Uterus (tissue), 4 donors: ENCODE data around the gene SPINT3. TPM values are rescaled to one million over a fixed set of nuclear protein-coding genes. Genes with fewer than 3 reads are reported as not detected.

Experiments used
- DNase-seq, 2 donors: peaks; one replicate each; pipeline ENCODE4 v3.0.0-alpha.2; 2019 to 2020
- H3K27ac ChIP-seq, 2 donors: fragments of 200-600 bp; sonication (generic); 1 replicate in 1 of 2; 2 replicates in 1 of 2; pipeline ENCODE4 v1.5.1; 2016 to 2018
- H3K27me3 ChIP-seq, 2 donors: fragments of 200-600 bp; sonication (generic); one replicate each; pipeline ENCODE4 v1.5.1; 2018 to 2019; ENCODE audit warnings: control low read depth in 1 of 2
- H3K36me3 ChIP-seq, 2 donors: fragments of 200-600 bp; sonication (generic); one replicate each; pipeline ENCODE4 v1.5.1; 2019; ENCODE audit warnings: control low read depth in 1 of 2
- H3K4me1 ChIP-seq, 2 donors: fragments of 200-600 bp; sonication (generic); one replicate each; pipeline ENCODE4 v1.5.1; 2018 to 2019; ENCODE audit warnings: control low read depth in 1 of 2
- H3K4me3 ChIP-seq, 2 donors: fragments of 200-600 bp; sonication (generic); 1 replicate in 1 of 2; 2 replicates in 1 of 2; pipeline ENCODE4 v1.5.1; 2018 to 2019; ENCODE audit warnings: mild to moderate bottlenecking in 1 of 2
- H3K9me3 ChIP-seq, 2 donors: fragments of 200-600 bp; sonication (generic); one replicate each; pipeline ENCODE4 v1.5.1; 2019; ENCODE audit warnings: control low read depth in 1 of 2
- CTCF ChIP-seq, 4 experiments: fragments of 200-600 bp in 2 of 4; fragments of 450-650 bp in 2 of 4; sonication (generic) in 2 of 4; IDR thresholded peaks; one replicate each; pipeline ENCODE4 v1.5.1; 2016 to 2019; ENCODE audit warnings: antibody characterized with exemption in 4 of 4, mild to moderate bottlenecking in 2 of 4, moderate library complexity in 1 of 4
- POLR2A ChIP-seq, 2 donors: fragments of 450-650 bp; IDR thresholded peaks; one replicate each; pipeline ENCODE4 v1.6.1; 2016; ENCODE audit warnings: antibody characterized with exemption in 2 of 2, mild to moderate bottlenecking in 1 of 2, moderate library complexity in 1 of 2
- intact Hi-C: fragments of 100-400 bp; cut with DNase I; formaldehyde crosslinking; loops from one replicate; pipeline ENCODE4 v1.15.1; 2023; ENCODE audit warnings: low total_unique reads
- small RNA-seq: library from RNA; depleted of rRNA; stranded (forward); fragments of <200 nt; gene quantifications from one replicate; pipeline ENCODE3, GENCODE V24; 2016
- total RNA-seq, 4 donors: library from RNA; depleted of rRNA in 3 of 4; stranded (reverse); fragments of >200 nt in 3 of 4; gene quantifications; one replicate each; pipeline versions ENCODE4 v1.1.0 to v1.2.4, GENCODE V29; 2014 to 2023
- donor health status: DM: yes; HTN: yes; CAD: no.

SPINT3 gene
- total RNA-seq, 4 donors from 2014 or later, result not detected

DNA sequence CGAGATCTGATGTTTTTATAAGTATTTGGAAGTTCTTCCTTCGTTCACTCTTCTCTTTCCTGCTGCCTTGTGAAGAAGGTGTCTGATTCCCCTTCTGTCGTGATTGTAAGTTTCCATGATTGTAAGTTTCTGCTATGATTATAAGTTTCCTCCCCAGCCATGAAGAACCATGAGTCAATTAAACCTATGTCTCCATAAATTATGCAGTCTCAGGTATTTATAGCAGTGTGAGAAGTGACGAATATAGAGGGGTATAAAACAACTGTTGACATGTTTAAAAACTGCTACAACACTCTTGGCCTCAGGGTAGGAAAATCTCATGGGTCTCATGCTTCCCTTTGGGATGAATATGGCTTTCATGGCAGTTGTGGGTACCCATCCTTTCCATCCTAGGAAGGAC, 51.7 kb downstream of the SPINT3 start:
- Histone ChIP-seq H3K36me3 (no peaks in the 10 kb centered on the region), H3K27me3 (no peaks in the 10 kb centered on the region), H3K4me3 (no peak overlapping the region), H3K9me3 (no peaks in the 10 kb centered on the region), H3K4me1 (no peaks in the 10 kb centered on the region), H3K27ac (no peak overlapping the region)
- intact Hi-C loops, result no loop called here
- no peak for DNase-seq
- TF ChIP-seq POLR2A (IDR thresholded peaks at IDR 0.05) (no peak), CTCF (IDR thresholded peaks at IDR 0.05) (no peak)

DNA sequence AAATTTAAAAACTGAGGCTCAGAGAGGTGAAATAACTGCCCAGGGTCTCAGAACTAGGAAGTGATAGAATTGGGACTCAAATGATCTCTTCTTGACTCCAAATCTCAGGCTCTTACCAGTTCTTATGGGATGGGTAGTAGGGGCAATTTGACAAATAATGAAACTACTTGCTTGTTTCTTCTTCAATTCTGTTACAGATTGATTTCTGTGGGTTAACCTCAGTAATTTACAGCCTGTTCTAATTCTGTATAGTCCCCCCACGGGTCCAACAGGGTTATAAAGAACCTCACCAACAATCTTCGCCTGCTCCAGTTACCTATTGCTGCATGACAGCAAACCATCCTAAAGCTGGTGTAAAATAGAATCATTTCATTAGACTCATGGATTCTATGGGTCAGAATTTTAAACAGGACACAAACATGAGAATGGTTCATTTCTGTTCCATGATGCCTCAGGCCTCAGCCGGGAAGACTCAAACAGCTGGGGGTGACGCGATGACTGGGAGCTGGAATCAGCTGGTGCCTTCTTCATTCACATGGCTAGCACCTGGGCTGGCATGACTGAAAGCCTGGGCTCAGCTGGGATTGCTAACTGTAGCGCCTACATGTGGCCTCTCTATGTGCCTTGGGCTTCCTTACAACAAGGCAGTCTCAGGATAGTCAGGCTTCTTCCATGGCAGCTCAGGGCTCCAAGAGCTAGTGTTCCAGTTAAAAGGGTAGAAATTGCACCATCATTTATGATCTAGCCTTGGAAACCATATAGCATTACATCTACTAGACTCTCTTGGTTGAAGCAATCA, 52.5 kb downstream of the SPINT3 start:
- Histone ChIP-seq H3K4me3 (no peak overlapping the region), H3K27ac (no peak overlapping the region), H3K4me1 (no peaks in the 10 kb centered on the region), H3K27me3 (no peaks in the 10 kb centered on the region), H3K36me3 (no peaks in the 10 kb centered on the region), H3K9me3 (no peaks in the 10 kb centered on the region)
- TF ChIP-seq CTCF (IDR thresholded peaks at IDR 0.05), result no peak
- TF ChIP-seq POLR2A (IDR thresholded peaks at IDR 0.05), result no peak
- intact Hi-C loops, result no loop called here
- no peak for DNase-seq

Small RNA genes within 50 kb of the gene (small RNA-seq; reads per million reads assigned to genes)
- not detected for gene AL031663.1
- gene HSPD1P21, result not detected
- gene RNA5SP485, result not detected

Other genes starting within 250 kb of the SPINT3 start
- gene RBPJL, start 208.8 kb downstream of the SPINT3 start, total RNA-seq, result not detected
- gene MATN4, start 207.3 kb downstream of the SPINT3 start, total RNA-seq, result 1 to 10 TPM in 1 of 4 donors, not detected in 3; 5.6 TPM
- gene SDC4, start 167.2 kb downstream of the SPINT3 start, total RNA-seq, result 10 to 100 TPM in 3 of 4 donors, 1 to 10 TPM in 1; 7.9 to 77.9 (median 48.4) TPM
- 10 to 100 TPM; 19.0 to 35.6 (median 25.0) TPM for gene SYS1, start 152.5 kb downstream of the SPINT3 start, total RNA-seq
- 1 to 10 TPM in 1 of 4 donors, not detected in 3; 1.9 TPM for gene TP53TG5, start 137.3 kb downstream of the SPINT3 start, total RNA-seq
- 10 to 100 TPM in 3 of 4 donors, 1 to 10 TPM in 1; 7.5 to 84.2 (median 62.4) TPM for gene DBNDD2, start 107.3 kb downstream of the SPINT3 start, total RNA-seq
- gene PIGT, start 99.5 kb downstream of the SPINT3 start, total RNA-seq, result 10 to 100 TPM; 28.7 to 89.2 (median 62.6) TPM
- 10 to 100 TPM in 2 of 4 donors, 1 to 10 TPM in 1, not detected in 1; 7.9 to 18.3 (median 15.5) TPM for gene WFDC2, start 45.9 kb downstream of the SPINT3 start, total RNA-seq
- not detected for gene WFDC6, start 23.9 kb upstream of the SPINT3 start, total RNA-seq
- under 1 TPM in 1 of 4 donors, not detected in 3; 0.97 TPM for gene EPPIN, start 31.8 kb upstream of the SPINT3 start, total RNA-seq
- gene WFDC8, start 63.7 kb upstream of the SPINT3 start, total RNA-seq, result not detected
- gene WFDC10A, start 114.1 kb upstream of the SPINT3 start, total RNA-seq, result not detected
- gene WFDC9, start 115.7 kb upstream of the SPINT3 start, total RNA-seq, result not detected
- not detected for gene WFDC11, start 154.6 kb upstream of the SPINT3 start, total RNA-seq
- not detected for gene WFDC13, start 186.4 kb upstream of the SPINT3 start, total RNA-seq
- gene WFDC10B, start 189.4 kb upstream of the SPINT3 start, total RNA-seq, result not detected
- gene SPINT4, start 206.7 kb upstream of the SPINT3 start, total RNA-seq, result not detected